T-helper 2 cell (primary cell): Measurements from ENCODE around the gene GLI3.

Source experiments
- DNase-seq, 5 experiments: peaks; one replicate each; pipeline versions ENCODE4 v3.0.0 to v3.0.0-alpha.2; 2012 to 2022

GLI3 gene

DNA sequence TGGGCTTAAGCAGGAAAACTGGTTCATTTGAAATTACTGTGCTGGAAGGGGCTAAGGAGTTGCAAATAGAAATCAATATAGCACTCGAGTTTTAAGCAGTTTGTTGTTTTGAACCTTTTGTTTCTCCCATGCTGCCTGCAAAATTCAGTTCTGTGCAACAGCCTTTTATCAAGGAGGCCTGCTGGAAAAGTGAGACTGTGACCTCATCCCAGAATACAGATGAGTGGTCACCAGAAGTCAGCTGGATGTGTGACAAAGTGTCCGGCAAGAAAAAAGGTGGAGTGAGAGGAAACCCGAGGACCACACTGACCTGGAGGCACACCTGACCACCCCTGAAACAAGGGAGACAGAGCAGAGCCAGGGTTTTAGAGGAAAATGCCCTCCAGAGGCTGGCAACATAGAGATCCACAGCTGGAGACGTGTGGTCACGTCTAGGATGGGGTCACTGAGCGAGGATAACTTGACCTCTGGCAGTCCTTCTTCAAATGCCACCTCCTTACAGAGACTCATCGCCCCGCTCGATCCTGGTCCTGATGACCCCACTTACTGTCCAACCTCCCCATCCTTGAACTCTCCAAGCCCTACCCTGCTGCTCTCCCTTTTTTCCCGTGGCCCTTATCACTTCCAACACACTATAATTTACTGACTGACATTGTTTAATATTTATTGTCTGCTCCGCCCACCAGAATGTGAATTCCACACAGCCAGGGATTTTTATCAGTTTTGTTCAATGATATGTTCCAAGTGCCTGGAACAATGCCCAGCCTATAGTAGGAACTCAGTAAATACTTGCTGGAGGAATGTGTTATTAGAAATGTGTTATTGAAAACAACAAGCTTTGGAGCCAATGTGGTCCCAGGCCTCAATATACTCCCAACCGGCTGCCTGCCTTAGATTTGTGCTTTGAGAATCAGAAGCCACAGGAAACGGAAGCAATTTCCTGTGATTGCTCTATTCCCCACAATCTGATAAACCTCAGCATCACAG, 243.8 kb downstream of the GLI3 start:
- DNase-seq, result no peak

GRCh38 chr7:41984888-41985287, 252.1 kb downstream of the GLI3 start:
- no peak for DNase-seq

- no peak for DNase-seq
Measured at GRCh38 chr7:41981046-41982040, 255.7 kb downstream of the GLI3 start.

DNA sequence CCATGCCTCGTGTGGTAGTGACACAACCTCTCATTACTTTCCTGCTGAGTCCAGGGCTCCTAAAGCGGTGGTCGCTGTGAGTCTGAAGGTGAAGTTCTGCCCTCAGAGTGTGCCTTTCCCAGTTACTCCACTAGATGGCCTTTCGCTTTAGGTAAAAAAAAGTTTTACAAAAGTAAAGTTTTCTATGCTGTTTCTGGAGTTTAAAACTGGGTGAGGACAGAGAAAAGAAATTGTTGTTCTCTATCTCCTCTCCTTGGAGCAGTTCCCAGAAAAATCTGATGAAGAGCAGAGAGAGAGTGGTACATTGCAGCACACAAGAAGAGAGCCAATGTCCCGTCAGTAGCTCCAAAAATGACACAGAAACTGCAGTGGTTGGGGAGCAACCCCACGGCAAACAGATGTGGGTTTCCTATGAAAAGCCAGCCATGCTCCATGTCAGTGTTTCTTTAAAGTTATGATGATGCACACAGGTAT, 257.1 kb downstream of the GLI3 start:
- no peak for DNase-seq

DNA sequence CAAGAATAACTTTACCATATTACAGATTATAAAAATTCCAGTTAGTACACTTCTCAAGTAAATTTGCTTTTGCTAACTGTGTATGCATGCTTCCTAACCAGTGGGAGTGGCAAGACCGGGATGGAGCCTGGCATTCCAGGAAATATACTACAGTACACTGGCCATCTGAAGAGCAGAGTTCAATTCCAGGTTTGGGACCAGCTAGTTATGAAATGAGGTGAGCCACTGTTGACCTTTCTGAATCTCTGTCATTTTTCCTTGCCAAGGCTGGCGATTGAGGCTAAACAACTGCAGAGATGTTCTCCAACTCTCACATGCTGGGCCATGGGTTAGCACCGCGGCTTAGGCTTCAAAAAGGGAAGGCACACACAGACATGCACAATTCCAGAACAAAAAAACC, 258.2 kb downstream of the GLI3 start:
- no peak for DNase-seq

- DNase-seq, result no peak
Measured at GRCh38 chr7:41977661-41978060, 259.3 kb downstream of the GLI3 start.

DNA sequence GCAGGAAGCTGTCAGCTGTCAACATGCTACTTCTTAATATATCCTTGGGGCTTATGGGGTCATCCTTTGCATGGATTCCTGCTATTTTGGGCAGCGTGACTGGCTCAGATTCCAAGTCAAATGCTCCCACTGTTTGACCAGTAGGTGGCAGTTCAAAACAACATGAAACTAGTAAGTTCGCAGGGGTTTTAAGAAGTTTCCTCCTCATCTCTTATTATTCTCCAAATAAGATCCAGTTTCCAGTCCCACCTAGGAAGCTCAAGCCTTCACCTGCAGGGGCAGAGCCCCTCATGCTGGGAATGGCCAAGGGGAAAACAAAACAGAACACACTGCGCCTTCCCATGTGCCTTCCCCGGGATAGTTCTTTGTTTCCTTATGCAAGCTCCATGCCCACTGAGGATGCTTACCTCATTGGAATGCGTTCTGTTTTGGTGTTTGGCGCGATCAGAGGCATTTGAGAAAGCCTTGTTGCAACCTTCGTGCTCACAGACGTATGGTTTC, 259.8 kb downstream of the GLI3 start:
- no peak for DNase-seq

DNA sequence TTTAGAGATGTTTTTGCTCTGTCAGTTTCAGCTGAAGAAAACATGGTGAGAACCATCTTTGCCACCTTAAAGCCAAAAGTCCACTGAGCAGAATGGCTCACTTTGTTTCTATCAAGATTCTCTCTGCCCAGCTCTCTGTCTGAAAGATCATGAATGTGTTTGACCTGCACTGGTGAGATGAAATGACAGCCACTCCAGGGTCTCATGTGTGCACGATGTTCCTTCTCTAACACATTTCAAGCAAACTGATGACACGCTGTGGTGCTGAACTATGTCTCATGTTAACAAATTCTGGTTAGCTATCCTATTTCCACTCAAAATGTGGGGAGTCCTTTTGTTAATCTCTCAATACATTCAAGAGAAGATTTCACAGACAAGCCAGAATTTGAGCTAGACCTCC, 260.6 kb downstream of the GLI3 start:
- no peak for DNase-seq

- DNase-seq, result no peak
Measured at GRCh38 chr7:41975849-41976248, 261.2 kb downstream of the GLI3 start.

- DNase-seq, result no peak
Measured at GRCh38 chr7:41974870-41975557, 262.0 kb downstream of the GLI3 start.

- no peak for DNase-seq
Measured at GRCh38 chr7:41973202-41973730, 263.7 kb downstream of the GLI3 start.

DNA sequence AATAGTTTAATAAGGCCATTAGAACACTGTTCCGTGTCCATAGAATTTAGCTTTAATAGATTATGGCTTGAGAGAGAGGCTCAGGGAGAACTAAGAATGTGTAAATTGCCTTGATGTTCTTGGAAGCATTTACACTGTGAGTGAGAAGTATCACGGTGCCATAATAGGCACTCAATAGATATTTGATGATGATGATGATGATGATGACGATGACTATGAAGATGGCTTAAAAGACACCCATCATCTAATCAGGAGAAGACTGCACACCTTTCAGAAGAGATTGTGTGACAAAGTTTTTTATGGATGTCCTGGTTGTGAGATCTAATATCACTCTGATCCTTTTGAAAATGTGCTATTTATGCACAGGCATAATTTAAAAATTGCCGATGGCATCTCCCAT, 264.2 kb downstream of the GLI3 start:
- no peak for DNase-seq

- DNase-seq, result no peak
Measured at GRCh38 chr7:41972270-41972669, 264.7 kb downstream of the GLI3 start.

GRCh38 chr7:41971640-41972187, 265.3 kb downstream of the GLI3 start:
- no peak for DNase-seq

GRCh38 chr7:41970941-41971340, 266.1 kb downstream of the GLI3 start:
- no peak for DNase-seq

DNA sequence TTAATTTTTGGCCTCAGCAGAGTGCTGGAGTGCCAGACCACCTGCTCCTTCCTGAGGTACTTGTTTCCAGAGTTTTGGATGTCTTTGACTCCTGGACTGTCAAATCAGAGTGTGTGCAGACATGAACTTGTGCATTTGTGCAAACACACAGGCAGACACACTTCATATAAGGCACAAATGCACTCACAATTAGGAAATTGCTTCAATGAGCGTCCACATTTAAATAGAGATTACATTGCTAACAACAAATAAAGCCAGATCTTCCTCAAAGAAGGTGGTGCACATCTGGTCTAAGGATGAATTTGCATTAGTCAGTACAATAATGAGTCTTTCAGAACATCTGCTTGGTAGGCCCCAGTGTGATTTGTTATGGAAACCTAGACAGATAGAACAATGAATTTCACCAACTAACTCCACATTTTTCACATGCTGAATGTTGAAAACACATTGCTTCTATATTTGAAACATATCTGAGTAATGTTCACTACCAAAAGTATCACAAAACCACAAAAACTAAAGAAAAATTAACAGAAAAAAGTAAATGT, 267.4 kb downstream of the GLI3 start:
- no peak for DNase-seq

DNA sequence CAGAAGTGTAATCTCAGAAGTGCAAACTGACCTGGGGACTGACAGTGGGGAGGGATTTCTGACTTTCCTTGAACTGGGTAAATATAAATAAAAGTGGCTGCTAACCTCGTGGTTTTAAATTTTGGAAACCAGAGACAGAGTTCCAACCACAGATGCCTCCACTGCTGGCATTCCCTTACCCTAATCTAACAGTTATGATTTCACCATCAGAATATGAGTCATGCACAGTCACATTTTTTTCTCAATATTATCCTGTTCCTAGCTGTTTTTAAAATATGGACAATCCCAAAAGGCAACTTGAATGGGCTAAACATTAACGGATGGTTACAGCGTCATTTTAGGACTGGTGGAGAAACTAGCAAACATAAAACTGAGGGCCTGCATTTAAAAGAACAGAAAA, 269.9 kb downstream of the GLI3 start:
- no peak for DNase-seq

- DNase-seq, result no peak
Measured at GRCh38 chr7:41965951-41966505, 271.0 kb downstream of the GLI3 start.

DNA sequence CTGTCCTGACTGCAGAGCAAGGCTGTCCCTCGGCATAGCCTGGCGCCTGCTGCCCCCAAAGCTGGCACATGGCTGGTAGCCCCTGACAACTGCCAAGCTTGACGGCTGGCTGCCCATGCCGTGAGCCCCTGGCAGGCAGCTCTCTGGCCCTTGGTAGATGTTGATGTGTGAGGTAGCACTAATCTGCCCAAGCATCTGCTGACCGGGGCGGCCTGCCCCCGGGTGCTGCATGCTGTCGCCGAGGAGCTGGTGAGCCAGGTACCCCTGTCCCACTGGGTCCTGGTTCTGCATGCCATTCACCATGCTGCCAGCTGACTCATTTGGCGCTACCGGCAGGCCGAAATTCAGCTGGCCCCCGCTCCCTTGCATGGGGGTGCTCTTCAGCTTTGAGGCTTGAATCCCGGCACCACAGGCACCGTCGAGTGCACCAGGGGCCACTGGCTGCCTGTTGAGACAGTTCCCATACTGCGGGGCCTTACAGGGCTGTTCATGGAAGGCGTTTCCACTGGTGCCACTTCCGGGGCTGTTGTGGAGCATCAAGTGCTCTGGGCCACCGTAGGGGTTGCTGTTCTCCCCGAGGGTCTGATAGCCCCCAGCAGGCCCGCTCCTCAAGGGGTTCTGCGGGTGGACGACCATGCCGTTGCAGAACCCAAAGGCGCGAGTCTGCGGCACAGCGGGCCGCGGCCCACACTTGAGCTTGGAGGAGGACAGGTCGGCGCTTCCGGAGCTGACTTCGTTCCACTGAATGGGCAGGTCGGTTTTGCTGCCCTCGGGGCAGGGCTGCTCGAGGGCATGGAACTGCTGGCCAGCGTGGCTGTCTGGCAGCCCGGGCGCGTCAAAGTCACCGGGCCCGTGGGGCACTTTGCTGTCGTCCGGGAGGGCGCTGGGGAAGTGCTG, 271.9 kb downstream of the GLI3 start:
- DNase-seq, result no peak

GRCh38 chr7:41964183-41964753, 272.7 kb downstream of the GLI3 start:
- no peak for DNase-seq
